GM18511 (cell line): ENCODE results near the gene NINL.

Experiments
- ATAC-seq: cut with Tn5 transposase; IDR thresholded peaks from one replicate; pipeline ENCODE4 v1.9.1; 2021; ENCODE audit warnings: mild to moderate bottlenecking, moderate library complexity; ENCODE audit not compliant: unreplicated experiment

NINL gene

DNA sequence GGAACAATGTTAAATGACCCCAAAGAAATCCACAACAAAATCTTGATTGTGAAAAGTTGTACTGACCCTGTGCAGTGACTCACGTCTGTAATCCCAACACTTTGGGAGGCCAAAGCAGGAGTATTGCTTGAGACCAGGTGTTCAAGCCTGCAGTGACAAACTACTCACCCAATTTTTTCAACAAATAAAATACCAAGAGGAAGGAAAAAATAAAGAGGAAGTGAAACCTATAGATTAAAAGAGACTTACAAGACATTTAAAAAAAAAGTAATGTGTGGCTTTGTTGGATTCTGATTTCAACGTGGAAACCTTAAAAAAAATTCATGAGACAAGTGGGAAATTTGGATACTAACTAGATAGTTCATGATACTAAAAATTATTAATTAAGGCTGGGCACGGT is 146.0 kb downstream of the NINL start:
- ATAC-seq: peak; percentile 88

- ATAC-seq: no peak
These were observed 148.2 kb downstream of the NINL start for GRCh38 chr20:25437153-25437581.

- ATAC-seq: no peak
These were observed 160.8 kb downstream of the NINL start for GRCh38 chr20:25424536-25424935.

GRCh38 chr20:25422032-25422431 is 163.3 kb downstream of the NINL start:
- ATAC-seq: no peak

DNA sequence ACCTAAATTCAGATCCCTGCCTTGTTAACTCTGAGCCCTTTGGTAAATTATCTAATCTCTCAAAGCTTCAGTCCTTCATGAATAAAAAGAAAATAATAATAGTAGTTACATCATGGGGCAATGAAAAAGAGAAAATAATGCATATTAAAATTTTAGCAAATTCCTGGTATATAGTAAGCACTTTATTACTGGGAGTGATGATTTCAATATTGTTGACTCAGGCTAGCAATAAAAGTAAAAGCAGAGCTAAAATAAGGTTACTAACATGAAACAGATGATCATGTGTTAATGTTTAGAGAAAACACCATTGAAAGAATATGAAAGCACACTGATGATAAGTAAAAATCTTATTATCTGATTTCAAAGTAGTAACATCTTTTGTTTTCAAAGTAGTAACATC is 164.2 kb downstream of the NINL start:
- no peak for ATAC-seq

GRCh38 chr20:25418776-25419175 is 166.6 kb downstream of the NINL start:
- ATAC-seq: no peak

DNA sequence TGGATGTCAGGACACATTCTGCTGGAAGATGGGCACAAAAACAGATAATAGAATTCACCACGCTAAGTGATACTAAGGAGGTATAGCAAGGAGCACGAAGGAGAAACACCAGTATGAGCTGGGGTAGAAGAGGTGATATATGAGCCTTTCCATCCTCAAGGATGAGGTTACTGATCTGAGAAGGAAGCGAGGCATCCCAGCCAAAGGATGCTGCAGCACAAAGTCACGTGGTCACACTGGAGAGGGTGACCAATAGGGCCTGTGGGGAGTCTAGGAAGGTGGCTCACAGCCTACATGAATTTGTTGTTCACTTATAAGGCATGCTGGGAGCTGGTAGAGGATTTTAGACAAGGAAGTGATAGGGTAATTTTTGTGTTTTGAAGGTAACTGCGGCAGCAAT is 176.4 kb downstream of the NINL start:
- no peak for ATAC-seq

GRCh38 chr20:25408170-25408547 is 177.2 kb downstream of the NINL start:
- no peak for ATAC-seq

GRCh38 chr20:25407311-25408169 is 177.8 kb downstream of the NINL start, which contains the start of gene GINS1:
Gene GINS1, plus strand, starts transcription at chr20:25407673. Its CDS starts 148 bp downstream, at chr20:25407821.
- peak; percentile 92 for ATAC-seq
